KG1 (cell line): ENCODE data around the gene NECTIN1.

Source experiments
- DNase-seq: peaks from one replicate; lab custom pipeline; 2025; lab: John Stamatoyannopoulos, UW

Gene NECTIN1

GRCh38 chr11:119728651-119729580 is at the start of gene NECTIN1:
Gene NECTIN1 (minus strand): TSS chr11:119729200. CDS start chr11:119728553, 647 bp downstream.
- peak; percentile 89 for DNase-seq

- no peak for DNase-seq
Measured at GRCh38 chr11:119778391-119779194, 49.6 kb upstream of the NECTIN1 start.

- DNase-seq, result no peak
Measured at GRCh38 chr11:119777940-119778339, 48.9 kb upstream of the NECTIN1 start.

- DNase-seq, result no peak
Measured at GRCh38 chr11:119776651-119777050, 47.7 kb upstream of the NECTIN1 start.

- no peak for DNase-seq
Measured at GRCh38 chr11:119776031-119776636, 47.1 kb upstream of the NECTIN1 start.

GRCh38 chr11:119774172-119774763 is 45.3 kb upstream of the NECTIN1 start:
- peak; percentile 31 for DNase-seq

GRCh38 chr11:119772641-119773415 is 43.8 kb upstream of the NECTIN1 start:
- DNase-seq, result no peak

GRCh38 chr11:119772076-119772475 is 43.1 kb upstream of the NECTIN1 start:
- DNase-seq, result no peak

GRCh38 chr11:119771172-119771770 is 42.3 kb upstream of the NECTIN1 start:
- no peak for DNase-seq

- DNase-seq, result no peak
Measured at GRCh38 chr11:119765628-119766027, 36.6 kb upstream of the NECTIN1 start.

- no peak for DNase-seq
Measured at GRCh38 chr11:119764108-119764868, 35.3 kb upstream of the NECTIN1 start.

- DNase-seq, result no peak
Measured at GRCh38 chr11:119763071-119763728, 34.2 kb upstream of the NECTIN1 start.

- DNase-seq, result no peak
Measured at GRCh38 chr11:119759747-119760412, 30.9 kb upstream of the NECTIN1 start.

- DNase-seq, result peak; percentile 12
Measured at GRCh38 chr11:119759324-119759723, 30.3 kb upstream of the NECTIN1 start.

GRCh38 chr11:119758291-119758690 is 29.3 kb upstream of the NECTIN1 start:
- no peak for DNase-seq

- no peak for DNase-seq
Measured at GRCh38 chr11:119757378-119757777, 28.4 kb upstream of the NECTIN1 start.

- no peak for DNase-seq
Measured at GRCh38 chr11:119756169-119756865, 27.3 kb upstream of the NECTIN1 start.

- no peak for DNase-seq
Measured at GRCh38 chr11:119755356-119756071, 26.5 kb upstream of the NECTIN1 start.
